ENCODE data around the gene NELL1.

Gene NELL1

DNA sequence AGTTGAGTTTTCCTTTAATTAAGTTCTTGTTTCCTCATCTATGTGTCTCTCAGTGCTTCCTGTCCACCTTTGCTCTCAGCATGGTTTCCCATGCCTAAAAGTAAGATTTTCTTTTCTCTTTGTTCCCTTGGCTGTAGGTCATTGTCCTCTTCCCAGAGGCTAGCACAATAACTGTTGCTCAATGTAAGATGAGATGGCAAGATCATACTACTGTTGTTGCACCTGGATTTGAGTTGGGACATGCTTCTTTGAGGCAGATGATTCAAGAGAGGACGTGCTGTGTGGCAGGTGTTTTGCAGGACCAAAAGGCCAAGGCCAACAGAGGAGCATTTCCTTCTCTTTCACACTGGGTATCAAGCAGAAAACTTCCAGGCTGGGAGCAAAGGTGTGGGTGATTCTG is 11.3 kb upstream of the NELL1 start:
- DNase-seq (ENCODE audit: low read depth): no peak
- no peak overlapping the region for H3K4me3 ChIP-seq (ENCODE audit: control insufficient read depth, low read depth, low read length)
- no peak for TF ChIP-seq CTCF (conservative IDR thresholded peaks at IDR 0.05; ENCODE audit: control insufficient read depth, insufficient read depth, low read depth, low read length)

DNA sequence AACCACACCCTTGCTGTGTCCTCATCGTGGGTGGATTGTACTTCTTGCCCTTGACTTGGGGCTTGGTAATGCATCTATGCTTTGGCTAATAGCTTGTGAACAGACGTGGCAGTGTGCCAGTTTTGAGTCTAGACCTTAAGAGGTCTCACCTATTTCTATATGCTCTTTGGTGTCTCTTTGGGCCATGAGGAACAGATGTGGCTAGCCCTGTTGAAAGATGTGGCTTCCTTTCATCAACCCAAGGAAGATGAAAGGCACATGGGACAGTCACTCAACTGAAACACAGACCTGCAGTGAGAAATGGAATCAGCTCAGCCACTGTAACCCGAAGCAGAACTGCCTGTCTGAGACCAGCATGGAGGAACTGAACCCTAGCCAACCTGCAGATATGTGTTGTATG is 7.9 kb upstream of the NELL1 start:
- no peak for TF ChIP-seq CTCF (conservative IDR thresholded peaks at IDR 0.05; ENCODE audit: control insufficient read depth, insufficient read depth, low read depth, low read length)
- DNase-seq (ENCODE audit: low read depth): no peak
- no peak overlapping the region for H3K4me3 ChIP-seq (ENCODE audit: control insufficient read depth, low read depth, low read length)

DNA sequence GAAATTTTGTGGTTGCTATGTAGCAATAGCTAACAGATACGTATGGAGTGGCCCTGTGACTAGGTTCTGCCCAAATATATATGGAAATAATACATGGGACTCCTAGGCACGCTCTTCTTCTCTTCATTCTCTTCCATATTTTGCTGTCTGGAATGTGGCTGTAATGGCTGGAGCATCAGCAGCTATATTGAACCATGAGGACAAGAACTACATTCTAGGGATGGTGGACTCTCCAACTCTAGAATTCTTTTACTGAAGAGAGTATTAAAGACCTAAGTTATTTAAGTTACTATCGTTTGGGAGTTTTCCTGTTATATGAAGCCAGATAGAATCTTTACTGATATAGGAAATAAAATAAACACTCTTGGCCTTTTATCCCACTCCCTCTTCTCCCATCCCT is 7.5 kb upstream of the NELL1 start:
- no peak for DNase-seq (ENCODE audit: low read depth)
- no peak for TF ChIP-seq CTCF (conservative IDR thresholded peaks at IDR 0.05; ENCODE audit: control insufficient read depth, insufficient read depth, low read depth, low read length)

GRCh38 chr11:20668131-20668809 is 1.1 kb upstream of the NELL1 start:
- no peak for TF ChIP-seq CTCF (conservative IDR thresholded peaks at IDR 0.05; ENCODE audit: control insufficient read depth, insufficient read depth, low read depth, low read length)
- DNase-seq (ENCODE audit: low read depth): no peak
- no peak overlapping the region for H3K4me3 ChIP-seq (ENCODE audit: control insufficient read depth, low read depth, low read length)

More for the DNA sequence above, 7.5 kb upstream of the NELL1 start:
- H3K4me3 ChIP-seq (ENCODE audit: control insufficient read depth, low read depth, low read length): no peak overlapping the region

DNA sequence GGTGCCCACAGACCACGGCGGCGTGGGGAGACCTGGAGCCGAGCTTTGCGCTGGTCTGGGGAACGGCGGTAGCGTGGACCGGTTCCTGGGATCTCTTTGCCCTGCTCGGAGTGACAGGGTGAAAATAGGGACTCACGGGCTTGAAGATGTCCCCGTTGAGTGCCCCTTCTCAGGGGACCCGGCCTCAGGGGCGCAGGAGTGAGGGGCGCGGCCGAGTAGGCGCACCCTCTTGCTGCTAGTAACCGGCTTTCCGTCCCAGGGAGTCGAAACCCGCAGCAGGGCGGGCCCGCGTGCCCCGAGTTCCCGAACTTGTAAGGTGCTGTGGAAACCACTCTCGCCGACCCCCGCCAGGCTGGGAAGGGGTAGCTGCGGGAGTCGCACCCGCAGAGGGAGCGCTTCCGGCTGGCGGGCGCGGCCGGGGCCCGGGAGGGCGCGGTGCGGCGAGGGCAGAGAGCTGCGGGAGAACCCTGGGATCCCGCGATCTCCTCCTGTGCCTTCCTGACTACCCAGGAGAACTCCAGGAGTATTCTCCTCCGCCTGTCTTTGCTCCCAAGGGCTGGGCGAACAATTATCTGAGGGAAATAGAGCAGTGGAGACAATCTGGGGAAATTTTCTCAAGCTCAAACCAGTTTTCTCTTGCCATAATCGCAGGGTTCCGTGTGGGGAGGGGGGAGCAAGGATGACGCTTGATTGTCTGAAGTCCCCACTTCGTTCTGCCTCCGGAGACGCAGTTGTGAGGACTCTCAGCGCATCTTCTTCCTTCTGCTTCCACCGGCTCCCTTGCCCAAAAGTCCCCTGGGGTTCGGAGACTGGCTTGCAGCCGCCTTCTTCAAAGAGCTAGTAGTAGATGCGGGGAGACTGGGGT is 666 bp downstream of the NELL1 start:
- H3K4me3 ChIP-seq (ENCODE audit: control insufficient read depth, low read depth, low read length): no peak overlapping the region

DNA sequence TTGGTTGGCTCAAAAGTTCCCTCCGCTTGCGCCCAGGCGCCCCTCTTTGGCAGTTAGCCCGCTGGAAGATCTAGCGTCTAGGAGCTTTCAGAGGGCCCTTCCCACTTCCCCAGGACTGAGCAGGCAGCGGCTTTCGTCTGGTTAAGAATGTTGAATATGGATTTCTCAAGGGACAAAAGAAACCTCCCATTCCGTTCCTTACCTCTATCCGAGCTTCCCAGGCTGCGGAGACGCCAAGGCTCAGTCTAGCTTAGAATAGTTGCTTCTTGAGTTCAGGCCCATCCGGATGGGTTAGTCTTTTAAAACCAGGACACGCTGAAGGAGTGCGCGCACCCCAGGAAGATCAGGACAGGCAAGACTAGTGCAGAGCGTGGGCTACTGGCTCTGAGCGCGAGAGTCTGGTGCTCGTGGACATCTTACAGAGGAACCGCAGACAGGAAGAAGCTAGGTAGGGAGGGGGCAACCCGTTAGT is 1.6 kb downstream of the NELL1 start:
- no peak for DNase-seq (ENCODE audit: low read depth)

More for the DNA sequence above, 666 bp downstream of the NELL1 start:
- TF ChIP-seq CTCF (conservative IDR thresholded peaks at IDR 0.05; ENCODE audit: control insufficient read depth, insufficient read depth, low read depth, low read length): no peak
- no peak for DNase-seq (ENCODE audit: low read depth)

More for the DNA sequence above, 1.6 kb downstream of the NELL1 start:
- TF ChIP-seq CTCF (conservative IDR thresholded peaks at IDR 0.05; ENCODE audit: control insufficient read depth, insufficient read depth, low read depth, low read length): no peak
- H3K4me3 ChIP-seq (ENCODE audit: control insufficient read depth, low read depth, low read length): no peak overlapping the region
